ENCODE results near the gene LRRC61.
"Not testable (repeated sequence)": the region's sequence is repeated elsewhere in the genome, so short reads cannot be mapped to it uniquely, and the experiment has no call there.

LRRC61 gene

DNA sequence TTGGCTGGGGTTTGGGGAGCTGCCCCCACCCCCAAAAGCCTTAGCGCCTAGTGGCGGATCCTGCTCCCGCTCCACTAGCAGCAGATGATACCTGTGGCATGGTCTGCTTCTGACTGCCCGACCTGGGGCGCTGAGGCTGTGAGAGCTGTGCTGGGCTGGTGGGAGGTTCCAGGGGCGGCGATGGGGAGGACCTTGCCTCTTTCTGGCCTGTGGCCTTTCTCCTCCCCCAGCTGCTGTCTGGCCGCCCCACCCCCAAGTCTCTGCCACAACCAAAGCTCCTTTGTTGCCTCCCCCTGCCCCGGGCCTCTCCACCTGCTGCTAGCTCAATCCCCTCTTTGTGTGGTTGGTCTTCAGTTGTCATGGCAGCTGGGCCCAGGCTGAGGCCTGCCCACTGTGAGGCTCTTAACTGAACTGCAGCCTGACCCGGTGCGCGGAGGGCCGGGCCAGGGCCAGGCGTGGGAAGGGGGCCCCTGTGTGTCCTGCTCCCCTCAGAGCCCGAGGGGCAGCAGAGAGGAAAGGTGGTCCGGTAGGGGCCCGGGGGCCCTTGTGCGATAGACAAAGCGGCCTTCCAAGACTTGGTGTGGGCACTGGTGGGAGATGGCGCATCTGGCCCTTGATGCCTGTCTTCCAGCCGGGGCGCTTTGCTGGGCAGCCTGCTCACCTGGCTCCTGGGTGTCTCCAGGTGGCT is 60.7 kb downstream of the LRRC61 start:
- Histone ChIP-seq H3K36me3 (ENCODE audit: control insufficient read depth, insufficient read depth, low read length) (no peaks in the 10 kb centered on the region), H3K4me3 (ENCODE audit: low read depth, low read length) (no peak overlapping the region), H3K27ac (no peak overlapping the region), H3K9ac (no peak overlapping the region), H3K9me3 (ENCODE audit: control insufficient read depth, low read length) (no peaks in the 10 kb centered on the region), H3K4me2 (ENCODE audit: low read length) (no peak overlapping the region), H3K79me2 (peaks cover 3% of the 10 kb centered on the region), H2AFZ (no peak overlapping the region), H3K4me1 (no peaks in the 10 kb centered on the region), H3K27me3 (ENCODE audit: control insufficient read depth, insufficient read depth, low read length) (no peaks in the 10 kb centered on the region)
- TF ChIP-seq CTCF (IDR thresholded peaks at IDR 0.05), result no peak

- no peak overlapping the region for H3K4me3 ChIP-seq (ENCODE audit: low read depth, low read length)
- no peaks in the 10 kb centered on the region for H3K4me1 ChIP-seq
- H3K27ac ChIP-seq, result no peak overlapping the region
Measured at GRCh38 chr7:150384406-150385301, 61.5 kb downstream of the LRRC61 start.

DNA sequence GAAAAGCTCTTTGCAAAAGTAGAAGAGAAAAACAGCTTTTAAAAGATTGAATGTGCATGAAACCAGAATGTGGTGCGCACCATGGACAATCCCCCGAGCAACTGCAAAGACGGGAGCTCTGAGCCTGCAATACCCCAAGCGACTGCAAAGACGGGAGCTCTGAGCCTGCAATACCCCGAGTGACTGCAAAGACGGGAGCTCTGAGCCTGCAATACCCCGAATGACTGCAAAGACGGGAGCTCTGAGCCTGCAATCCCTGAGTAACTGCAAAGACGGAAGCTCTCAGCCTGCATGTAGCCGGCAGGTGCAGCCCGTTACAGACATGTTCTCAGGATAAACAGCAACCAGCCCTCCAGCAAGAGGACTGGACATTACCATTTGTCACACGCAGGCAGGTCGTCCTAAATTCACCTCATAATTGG is 62.2 kb downstream of the LRRC61 start:
- no peak for TF ChIP-seq CTCF (IDR thresholded peaks at IDR 0.05)
- H3K4me1 ChIP-seq, result no peaks in the 10 kb centered on the region

More at GRCh38 chr7:150384406-150385301, 61.5 kb downstream of the LRRC61 start:
- Histone ChIP-seq H3K9me3 (ENCODE audit: control insufficient read depth, low read length) (no peaks in the 10 kb centered on the region), H2AFZ (no peak overlapping the region), H3K36me3 (ENCODE audit: control insufficient read depth, insufficient read depth, low read length) (no peaks in the 10 kb centered on the region), H3K27me3 (ENCODE audit: control insufficient read depth, insufficient read depth, low read length) (no peaks in the 10 kb centered on the region), H3K9ac (no peak overlapping the region), H3K4me2 (ENCODE audit: low read length) (no peak overlapping the region), H3K79me2 (peaks cover 3% of the 10 kb centered on the region)
- TF ChIP-seq CTCF (IDR thresholded peaks at IDR 0.05), result no peak

GRCh38 chr7:150385884-150386283 is 62.7 kb downstream of the LRRC61 start:
- H3K4me2 ChIP-seq (ENCODE audit: low read length); H3K36me3 ChIP-seq (ENCODE audit: control insufficient read depth, insufficient read depth, low read length); H3K4me1 ChIP-seq; H3K4me3 ChIP-seq (ENCODE audit: low read depth, low read length); H3K27me3 ChIP-seq (ENCODE audit: control insufficient read depth, insufficient read depth, low read length); H3K79me2 ChIP-seq; H2AFZ ChIP-seq; H3K27ac ChIP-seq; H3K9ac ChIP-seq; H3K9me3 ChIP-seq (ENCODE audit: control insufficient read depth, low read length): not testable (repeated sequence)

More for the DNA sequence above, 62.2 kb downstream of the LRRC61 start:
- H3K79me2 ChIP-seq, result peaks cover 3% of the 10 kb centered on the region
- no peaks in the 10 kb centered on the region for H3K27me3 ChIP-seq (ENCODE audit: control insufficient read depth, insufficient read depth, low read length)
- H3K9ac ChIP-seq, result no peak overlapping the region
- no peak overlapping the region for H3K4me3 ChIP-seq (ENCODE audit: low read depth, low read length)
- no peaks in the 10 kb centered on the region for H3K9me3 ChIP-seq (ENCODE audit: control insufficient read depth, low read length)
- no peak overlapping the region for H3K4me2 ChIP-seq (ENCODE audit: low read length)
- H2AFZ ChIP-seq, result no peak overlapping the region
- H3K36me3 ChIP-seq (ENCODE audit: control insufficient read depth, insufficient read depth, low read length), result no peaks in the 10 kb centered on the region
- H3K27ac ChIP-seq, result no peak overlapping the region
